Gastrocnemius medialis (tissue), 4 donors: ENCODE results near the gene SCARF1.

ENCODE experiments used
- CTCF ChIP-seq, 5 experiments: fragments of 450-650 bp in 3 of 5; fragments of 200-600 bp in 2 of 5; sonication (generic) in 2 of 5; IDR thresholded peaks in 4 of 5; conservative IDR thresholded peaks in 1 of 5; 1 replicate in 4 of 5; 2 replicates in 1 of 5; pipeline ENCODE4 v1.5.1; 2016 to 2019; ENCODE audit warnings: antibody characterized with exemption in 5 of 5, mild to moderate bottlenecking in 3 of 5, moderate library complexity in 3 of 5
- POLR2A ChIP-seq, 2 donors: fragments of 450-650 bp; IDR thresholded peaks; one replicate each; pipeline ENCODE4 v1.6.1; 2017; ENCODE audit warnings: antibody characterized with exemption in 2 of 2, mild to moderate bottlenecking in 2 of 2, moderate library complexity in 2 of 2

GRCh38 chr17:1590747-1591473, 54.6 kb downstream of the SCARF1 start:
- no peak for TF ChIP-seq CTCF (IDR thresholded peaks at IDR 0.05 in 4 of 5, conservative IDR thresholded peaks at IDR 0.05 in 1 of 5)
- peak in 1 of 2 donors; percentile 41 for TF ChIP-seq POLR2A (IDR thresholded peaks at IDR 0.05)
